Measurements from ENCODE around the gene AKAP11.

DNA sequence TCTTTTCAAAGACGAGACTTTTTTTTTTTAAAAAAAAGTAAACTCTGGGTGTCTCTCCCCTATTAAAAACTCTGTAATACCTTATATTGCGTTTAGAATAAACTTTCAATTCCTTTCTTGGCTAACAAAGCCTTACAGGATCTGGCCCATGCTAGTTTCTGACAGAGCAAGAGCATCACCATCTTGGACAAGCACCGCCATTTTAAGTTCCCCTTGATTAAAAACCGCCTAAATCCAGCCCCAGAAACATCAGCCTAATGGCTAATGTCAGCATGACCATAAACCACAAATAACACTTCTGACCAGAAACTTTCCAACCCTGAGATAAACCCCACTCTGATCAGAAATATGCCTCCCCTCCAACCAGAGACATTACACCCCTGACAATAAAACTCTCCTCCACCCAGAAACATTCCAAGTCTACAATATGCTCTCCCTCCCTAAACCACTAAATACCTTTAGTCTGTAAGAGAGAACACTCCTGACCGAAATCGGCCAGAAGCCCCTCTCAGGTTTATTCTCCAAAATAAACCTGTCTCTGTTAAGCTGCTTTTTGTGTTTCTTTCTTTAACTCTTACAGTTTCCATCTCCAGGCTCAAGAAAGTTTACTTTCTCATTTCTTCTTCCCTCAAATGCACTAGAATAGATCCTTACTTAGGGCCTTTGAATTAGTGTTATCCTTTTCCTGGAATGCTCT, 1.6 kb upstream of the AKAP11 start:
- TF ChIP-seq, protein P1, sequence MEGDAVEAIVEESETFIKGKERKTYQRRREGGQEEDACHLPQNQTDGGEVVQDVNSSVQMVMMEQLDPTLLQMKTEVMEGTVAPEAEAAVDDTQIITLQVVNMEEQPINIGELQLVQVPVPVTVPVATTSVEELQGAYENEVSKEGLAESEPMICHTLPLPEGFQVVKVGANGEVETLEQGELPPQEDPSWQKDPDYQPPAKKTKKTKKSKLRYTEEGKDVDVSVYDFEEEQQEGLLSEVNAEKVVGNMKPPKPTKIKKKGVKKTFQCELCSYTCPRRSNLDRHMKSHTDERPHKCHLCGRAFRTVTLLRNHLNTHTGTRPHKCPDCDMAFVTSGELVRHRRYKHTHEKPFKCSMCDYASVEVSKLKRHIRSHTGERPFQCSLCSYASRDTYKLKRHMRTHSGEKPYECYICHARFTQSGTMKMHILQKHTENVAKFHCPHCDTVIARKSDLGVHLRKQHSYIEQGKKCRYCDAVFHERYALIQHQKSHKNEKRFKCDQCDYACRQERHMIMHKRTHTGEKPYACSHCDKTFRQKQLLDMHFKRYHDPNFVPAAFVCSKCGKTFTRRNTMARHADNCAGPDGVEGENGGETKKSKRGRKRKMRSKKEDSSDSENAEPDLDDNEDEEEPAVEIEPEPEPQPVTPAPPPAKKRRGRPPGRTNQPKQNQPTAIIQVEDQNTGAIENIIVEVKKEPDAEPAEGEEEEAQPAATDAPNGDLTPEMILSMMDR (IDR thresholded peaks at IDR 0.05), result no peak
- TF ChIP-seq POLR2A (IDR thresholded peaks at IDR 0.05), result no peak
- TF ChIP-seq POLR2AphosphoS5 (IDR thresholded peaks at IDR 0.05), result no peak
- no peak for TF ChIP-seq EP300 (IDR thresholded peaks at IDR 0.05)
